Suppressor macrophage (primary cell): Measurements from ENCODE around the gene RHEX.
"Not testable (repeated sequence)": the region's sequence is repeated elsewhere in the genome, so short reads cannot be mapped to it uniquely, and the experiment has no call there.

Experiments used
- DNase-seq, 4 experiments: peaks; one replicate each; pipeline ENCODE4 v3.0.0-alpha.2; 2020 to 2022

RHEX gene

DNA sequence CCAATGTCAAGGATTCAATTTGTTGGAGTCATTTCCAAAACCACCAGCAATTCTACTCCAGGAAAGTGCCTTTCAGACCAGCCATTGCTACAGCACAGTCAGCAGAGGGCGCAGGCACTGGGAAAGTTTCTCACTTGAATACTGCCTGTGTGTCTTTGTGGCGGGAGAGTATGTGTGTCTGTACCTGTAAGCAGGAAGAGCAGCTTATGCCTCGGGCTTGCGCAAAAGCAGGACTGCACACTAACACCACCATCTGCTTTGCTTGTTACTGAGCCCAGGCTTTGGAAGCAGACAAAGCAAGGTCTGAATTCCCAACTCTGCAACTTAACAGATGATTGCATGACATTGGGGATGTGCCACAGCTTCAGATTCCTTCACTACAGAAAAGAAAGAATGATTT, 22.3 kb upstream of the RHEX start:
- DNase-seq = peak; percentile 70 to 84 (median 78)

DNA sequence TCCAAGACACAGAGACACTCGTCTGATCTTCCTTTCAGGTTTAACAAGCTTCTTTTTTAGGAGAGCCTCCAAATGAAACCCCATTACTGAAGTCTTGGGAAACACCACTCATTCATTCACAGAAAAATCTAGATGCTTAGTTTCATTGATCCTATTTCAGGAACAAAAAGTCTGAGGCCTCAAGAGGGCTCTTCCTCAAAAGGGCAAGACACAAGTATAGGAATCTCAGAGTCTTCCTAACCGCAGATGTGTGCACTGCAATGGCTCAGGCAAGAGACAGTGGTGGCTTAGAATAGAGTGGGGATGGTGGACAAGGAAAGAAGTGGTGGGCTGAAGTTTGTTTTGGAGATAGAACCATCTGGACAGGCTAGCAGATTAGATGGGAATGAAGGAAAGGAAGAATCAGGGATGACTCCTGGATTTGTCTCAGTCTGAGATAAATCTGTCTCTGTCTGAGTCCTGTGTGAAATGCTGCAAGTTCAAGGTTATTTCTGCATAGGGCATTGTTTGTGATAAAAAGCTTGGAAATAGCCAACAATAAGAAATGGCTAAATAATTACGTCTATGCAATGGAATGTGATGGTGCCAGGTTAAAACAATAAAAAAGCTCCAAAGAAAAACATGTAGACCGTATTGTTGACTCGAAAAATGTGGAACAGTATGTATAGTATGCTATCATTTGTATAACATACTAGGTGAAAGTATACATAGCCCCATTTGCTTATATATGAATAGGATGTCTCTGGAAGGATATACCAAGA, 20.4 kb upstream of the RHEX start:
- DNase-seq = peak; percentile 54 to 79 (median 69)

DNA sequence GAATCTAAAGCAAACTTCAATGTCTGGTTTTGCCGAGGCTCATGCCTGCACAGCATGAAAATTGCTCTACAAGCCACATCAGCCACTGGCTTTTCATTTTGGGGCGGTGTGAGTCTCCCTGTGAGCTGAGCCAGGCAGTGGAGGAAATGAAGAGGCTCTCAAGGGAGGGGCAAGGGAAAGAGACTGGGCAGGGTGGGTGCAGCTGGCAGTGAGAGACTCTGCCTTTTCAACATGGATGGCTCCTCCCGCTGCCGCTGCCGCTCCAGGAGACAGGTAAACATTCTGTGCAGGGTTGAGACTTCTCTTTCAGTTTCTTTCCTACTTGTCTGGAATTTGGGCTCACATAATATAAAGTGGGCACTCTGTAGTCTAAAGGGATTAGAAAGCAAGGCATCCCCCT, 17.9 kb upstream of the RHEX start:
- DNase-seq = no peak

DNA sequence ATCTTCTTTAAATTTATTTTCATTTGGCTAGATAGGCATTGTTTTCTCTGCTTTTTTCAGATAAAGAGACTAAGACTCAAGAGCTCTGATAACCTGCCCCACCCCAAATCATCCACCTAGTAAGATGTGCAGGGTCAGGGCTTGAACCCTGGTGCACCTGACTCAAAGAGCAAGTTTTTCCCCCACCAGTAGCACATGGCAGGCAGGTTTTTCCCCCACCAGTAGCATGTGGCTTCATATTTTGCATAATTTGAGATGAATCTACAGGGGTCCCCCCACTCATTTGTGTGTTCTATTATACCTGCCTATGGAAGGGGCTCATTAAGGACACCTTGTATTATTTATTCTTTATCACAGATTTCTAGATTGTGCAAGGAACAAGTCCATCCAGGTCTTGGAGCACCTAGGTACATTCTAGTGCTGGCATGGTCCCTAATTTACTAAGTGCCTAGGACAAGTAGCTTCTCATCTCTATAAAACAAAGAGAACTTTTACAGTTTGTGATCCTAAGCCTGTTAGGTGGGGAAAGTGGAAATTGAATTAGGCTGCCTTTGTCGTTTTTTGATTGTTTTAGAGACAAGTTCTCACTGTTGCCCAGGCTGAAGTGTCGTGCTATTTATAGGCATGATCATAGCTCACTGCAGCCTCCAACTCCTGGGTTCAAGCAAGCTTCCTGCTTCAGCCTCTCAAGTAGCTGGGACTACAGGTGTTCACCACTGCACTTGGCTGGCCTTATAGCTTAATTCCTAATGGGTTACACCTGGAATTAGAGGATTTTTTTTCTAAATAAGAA, 16.1 kb upstream of the RHEX start:
- peak in 3 of 4 experiments; percentile 13 to 33 (median 31) for DNase-seq

DNA sequence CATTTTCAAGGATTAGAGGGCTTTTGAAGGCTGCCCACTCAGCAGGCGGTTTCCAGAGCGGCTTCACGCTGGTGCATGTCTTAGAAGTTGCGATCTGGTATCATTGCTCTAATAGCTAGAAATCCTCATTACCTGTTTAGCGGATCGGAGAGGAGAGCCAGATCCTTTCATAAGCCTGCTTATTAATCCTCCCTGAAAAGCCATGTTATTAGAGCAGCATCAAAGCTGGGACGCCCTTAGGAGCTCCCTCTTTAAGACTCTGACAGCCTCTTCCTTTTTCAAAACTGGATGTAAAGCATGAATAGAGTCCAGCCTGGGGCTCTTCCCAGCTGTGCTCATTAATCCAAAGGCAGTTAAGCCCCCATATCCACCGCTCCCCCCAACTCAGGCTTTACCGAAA, 15.4 kb upstream of the RHEX start:
- no peak for DNase-seq

DNA sequence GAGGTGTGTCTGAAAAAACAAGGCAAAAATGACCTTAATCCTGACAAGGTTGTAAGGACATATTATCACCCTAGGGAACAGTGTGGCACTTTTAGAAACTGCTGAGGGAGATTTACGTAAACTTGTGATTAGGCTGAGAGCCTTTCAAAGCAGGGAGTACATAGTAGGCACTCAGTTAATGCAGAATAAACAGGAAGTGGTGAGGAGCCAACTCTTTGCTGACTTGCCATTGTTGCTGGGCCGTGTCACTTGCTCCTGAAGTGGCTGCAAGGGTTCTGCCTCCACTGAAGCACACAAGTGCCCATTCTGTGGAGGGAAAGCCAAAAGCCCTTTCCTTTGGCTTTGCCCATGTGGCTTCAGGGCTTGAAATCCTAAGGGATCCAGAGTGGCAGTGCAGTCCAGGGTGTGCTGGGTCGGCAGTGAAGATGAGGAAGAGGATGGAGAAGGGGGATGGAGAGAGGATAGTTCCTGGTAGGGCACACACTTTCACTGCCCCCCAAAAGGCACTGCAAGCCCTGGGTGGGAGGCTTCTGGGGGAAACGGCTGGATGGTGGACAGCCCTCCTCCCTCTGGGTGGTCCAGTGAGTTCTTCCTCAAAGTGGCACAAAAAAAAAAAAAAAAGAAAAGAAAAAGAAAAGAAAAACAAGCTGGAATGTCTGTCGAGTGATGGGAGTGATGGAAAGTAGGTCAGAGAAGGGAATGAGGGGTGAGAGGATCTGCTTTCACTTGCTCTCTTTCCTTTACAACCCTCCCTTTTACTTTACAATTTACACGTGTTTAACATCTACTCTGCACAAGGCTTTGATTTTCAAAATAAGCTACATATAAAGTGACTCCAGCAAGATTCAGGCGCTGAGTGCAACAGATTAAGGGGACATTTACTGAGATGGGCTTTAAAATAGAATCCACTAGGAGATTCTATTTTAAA, 13.7 kb upstream of the RHEX start:
- peak in 3 of 4 experiments; percentile 51 to 65 (median 59) for DNase-seq

DNA sequence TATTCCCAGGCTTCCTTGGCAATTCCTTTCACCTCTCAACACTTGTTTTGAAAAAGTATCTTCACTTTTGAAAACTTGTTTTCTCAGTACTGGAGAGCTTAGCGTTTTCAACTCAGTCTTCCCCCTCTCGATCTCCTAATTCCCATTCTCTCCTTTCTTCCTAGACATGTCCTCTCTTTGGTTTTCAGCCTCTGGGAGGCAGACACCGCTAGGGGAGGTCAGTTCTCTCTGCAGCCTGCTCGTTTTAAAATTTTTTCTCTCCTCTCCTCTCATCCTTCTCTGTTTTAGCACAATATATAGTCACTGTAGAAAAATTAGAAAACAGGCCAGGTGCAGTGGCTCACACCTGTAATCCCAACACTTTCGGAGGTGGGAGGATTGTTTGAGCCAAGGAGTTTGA, 12.6 kb upstream of the RHEX start:
- no peak for DNase-seq

DNA sequence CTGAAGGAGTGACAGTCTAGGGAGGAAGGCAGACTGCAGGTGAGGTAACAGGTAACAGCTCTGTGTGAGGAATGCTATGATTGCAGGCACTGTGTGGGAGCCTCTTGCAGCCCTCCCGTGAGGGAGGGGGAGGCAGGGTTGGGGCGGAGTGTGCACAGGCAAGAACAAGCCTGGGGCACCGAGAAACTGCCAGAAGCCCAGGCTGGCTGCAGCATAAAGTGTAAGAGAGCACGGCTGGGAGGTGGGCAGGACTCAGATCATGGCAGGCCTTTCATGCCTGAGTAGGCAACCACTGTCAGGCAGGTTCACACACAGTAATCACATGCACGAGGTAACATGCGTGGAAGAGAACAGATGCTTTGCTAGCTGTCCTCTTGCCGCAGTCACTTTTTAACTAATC, 11.3 kb upstream of the RHEX start:
- no peak for DNase-seq

DNA sequence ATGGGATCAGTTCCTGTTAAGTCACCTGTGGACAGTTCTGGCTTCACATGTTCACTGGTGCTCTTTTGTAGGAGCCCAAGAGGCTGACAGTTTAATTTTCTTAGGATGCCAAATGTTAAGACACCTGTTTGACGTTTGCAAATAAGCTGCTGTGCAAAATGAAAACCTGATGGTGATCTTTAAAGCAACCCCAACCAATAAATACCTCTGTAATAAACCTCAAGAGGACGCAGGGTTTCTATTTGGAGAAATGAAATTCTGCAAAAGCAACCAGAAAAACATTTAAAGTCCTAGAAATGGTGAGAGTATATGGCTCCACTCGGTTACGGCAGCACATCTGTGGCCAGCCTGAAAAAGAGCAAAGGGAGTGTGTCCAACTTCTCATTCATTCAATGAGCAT, 5.7 kb upstream of the RHEX start:
- DNase-seq = no peak

DNA sequence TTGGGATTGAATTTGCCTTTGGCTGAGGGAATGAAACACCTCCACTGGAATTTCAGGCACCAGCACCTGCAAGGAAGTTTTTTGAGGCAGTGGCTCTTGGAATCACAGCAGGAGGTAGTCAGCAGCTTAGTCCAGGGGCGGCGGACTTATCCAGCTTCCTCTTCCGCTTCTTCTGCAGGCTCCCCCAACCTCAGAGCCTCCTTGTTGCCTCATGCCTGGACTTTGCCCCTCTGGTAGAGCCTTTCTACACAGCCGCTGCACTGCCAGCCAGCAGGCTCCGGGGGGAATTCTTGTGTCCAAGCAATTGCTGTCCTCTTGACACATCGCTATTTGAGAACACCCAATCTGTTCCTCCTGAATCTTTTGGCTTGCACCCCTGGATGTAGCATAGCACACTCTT, 4.4 kb upstream of the RHEX start:
- DNase-seq = peak; percentile 73 to 85 (median 84)

DNA sequence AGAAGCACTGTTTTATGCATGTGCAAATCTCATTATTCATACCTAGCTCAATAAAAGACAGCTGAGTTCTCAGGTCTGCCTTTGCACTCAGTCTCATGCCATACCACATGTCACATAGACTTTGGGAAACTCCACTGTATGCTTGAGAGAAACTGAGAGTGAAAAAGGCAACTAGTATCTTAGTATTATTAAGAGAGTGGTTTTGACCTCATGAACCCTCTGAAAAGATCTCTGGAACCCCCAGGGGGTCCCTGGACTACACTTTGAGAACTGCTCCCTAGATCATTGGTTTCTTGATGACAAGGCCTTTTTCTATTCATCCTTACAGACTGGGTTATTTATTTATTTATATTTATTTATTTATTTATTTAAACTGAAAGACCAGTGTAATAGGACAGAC, 3.7 kb upstream of the RHEX start:
- DNase-seq = no peak

DNA sequence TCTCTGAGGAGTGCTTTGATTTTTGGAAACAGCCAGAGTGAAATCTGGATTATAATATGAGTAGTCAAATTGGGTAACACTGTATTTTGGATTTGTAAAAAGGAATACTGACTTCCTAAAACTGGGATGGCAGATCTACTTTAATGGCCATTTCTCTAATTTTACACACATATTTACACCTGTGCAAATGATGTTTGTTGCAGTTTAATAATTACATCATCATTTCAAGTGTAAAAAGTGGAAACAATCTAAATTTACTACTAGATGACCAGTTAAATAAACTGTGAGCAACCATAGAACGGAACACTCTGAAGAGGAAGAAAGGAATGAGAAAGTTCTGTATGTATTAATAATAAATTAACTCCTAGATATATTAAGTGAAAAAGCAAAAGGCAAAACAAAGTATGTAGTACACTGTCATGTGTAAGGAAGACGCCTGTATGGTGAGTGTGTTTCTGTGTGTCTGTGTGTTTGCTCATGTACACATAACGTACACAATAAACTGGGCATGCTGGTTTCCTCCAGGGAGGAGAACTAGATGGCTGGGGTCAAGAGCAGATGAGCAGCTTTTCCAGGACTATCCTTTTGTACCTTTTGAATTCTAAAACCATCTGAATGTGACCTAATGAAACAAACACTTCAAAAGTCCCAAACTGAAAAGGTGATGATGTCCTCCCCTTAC, 2.9 kb upstream of the RHEX start:
- no peak for DNase-seq

DNA sequence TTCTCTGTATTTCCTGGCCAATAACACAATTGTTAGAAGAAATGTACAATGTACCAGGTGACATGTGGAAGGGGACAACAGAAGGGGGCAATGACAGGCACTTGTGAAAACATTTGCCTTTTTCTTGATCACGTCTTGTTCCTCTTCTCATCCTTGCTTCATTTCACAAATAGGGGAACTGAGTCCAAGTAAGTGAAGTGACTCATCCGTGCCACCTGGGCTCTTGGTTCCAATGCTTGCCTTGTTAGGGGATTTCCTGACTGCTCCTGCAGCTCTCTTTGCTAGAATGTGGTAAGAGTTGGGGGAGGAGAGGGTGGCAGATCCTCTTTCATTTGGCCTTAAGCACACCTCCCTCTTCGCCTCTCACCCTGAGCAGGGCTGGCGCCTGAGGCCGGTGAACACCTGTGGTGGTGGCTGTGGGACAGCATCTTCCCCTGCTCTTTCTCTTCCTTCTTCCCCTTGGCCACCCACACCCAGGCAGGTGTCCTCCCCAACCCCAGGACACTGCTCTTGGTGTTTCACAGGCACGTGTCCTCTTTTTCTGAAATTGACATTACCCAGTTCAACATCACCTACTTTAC, 2.2 kb upstream of the RHEX start:
- DNase-seq = peak; percentile 79 to 91 (median 84)

DNA sequence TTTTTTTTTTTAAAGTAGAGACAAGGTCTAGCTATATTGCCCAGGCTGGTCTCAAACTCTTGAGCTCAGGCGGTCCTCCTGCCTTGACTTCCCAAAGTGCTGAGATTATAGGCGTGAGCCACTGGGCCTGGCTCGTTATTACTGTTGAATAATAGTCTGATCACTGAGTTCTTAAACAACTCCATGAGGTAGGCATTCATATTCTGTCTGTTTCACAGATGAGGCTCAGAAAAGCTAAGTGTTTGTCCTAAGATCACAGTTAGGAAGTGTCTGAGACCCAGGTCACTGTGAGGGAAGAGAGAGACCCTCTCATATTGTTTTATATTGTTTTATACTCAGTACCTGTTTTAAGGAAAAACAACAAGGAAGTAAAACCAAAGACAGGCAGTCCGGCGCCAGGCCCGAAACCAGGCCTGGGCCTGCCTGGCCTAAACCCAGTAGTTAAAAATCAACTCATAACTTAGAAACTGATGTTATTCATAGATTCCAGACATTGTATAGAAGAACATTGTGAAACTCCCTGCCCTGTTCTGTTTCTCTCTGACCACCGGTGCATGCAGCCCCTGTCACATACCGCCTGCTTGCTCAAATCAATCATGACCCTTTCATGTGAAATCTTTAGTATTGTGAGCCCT, 625 bp upstream of the RHEX start:
- not testable (repeated sequence) for DNase-seq

DNA sequence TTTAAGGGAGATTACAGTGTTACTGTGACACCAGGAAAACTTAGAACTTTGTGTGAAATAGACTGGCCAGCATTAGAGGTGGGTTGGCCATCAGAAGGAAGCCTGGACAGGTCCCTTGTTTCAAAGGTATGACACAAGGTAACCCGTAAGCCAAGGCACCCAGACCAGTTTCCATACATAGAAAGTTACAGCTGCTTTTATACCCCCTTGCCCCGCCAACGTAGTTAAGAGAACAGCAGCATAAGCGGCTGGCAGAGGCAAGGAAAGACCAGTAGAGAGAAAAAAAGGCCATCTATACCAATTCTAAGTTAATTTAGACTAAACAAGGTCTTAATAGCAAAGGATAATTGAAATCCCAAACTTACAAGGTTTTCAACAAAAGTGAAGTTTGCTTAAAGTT, 643 bp downstream of the RHEX start:
- not testable (repeated sequence) for DNase-seq

DNA sequence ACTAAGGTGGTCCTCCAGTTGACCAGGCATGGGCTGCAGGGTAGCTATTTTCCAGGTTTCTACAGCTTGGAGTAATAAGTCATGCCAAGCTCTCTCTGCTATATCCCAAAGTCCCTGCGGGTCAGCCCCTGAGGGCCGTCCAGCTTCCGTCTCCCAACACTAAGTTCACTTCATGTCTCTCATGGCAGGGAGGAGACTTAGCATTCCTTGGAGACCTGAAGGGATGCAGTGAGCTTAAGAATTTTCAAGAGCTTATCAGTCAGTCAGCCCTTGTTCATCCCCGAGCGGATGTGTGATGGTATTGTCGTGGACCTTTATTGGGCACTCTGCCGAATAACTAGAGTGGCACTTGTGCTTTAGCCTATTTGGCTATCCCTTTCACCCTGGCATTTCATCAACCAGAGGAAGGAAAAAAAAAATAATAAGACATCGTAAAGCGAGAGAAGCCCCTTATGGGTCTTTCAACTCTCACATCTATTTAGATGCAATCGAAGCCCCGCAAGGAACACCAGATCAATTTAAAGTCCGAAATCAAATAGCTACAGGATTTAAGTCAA, 2.2 kb downstream of the RHEX start:
- not testable (repeated sequence) for DNase-seq

DNA sequence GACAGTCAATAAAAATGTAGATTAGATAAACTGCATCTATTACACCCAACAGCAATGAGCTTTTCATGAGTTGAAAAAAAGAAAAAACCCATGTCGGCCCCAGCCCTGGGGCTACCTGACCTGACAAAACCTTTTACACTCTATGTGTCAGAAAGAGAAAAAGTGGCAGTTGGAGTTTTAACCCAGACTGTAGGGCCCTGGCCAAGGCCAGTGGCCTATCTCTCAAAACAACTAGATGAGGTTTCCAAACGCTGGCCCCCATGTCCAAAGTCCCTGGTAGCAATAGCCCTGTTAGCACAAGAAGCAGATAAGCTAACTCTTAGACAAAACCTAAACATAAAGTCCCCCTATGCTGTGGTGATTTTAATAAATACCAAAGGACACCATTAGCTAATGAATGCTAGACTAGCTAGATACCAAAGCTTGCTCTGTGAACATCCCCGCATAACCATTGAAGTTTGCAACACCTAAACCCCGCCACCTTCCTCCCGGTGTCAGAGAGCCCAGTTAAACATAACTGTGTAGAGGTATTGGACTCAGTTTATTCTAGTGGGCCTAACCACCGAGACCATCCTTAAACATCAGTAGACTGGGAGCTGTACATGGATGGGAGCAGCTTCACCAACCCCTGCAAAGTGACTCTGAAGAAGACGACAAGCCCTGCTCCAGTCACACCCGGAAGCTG, 2.8 kb downstream of the RHEX start:
- not testable (repeated sequence) for DNase-seq

DNA sequence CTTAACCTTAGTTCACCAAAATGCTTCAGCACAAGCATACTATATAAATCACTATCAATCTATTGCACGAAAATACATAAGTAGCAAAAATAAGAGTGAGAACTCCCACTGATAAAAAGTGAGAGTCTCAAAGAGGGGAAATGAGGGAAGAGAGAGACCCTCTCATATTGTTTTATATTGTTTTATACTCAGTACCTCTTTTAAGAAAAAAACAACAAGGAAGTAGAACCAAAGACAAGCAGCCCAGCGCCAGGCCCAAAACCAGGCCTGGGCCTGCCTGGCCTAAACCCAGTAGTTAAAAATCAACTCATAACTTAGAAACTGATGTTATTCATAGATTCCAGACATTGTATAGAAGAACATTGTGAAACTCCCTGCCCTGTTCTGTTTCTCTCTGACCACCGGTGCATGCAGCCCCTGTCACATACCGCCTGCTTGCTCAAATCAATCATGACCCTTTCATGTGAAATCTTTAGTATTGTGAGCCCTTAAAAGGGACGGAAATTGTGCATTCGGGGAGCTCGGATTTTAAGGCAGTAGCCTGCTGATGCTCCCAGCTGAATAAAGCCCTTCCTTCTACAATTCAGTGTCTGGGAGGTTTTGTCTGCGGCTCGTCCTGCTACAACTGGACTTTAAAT, 5.4 kb downstream of the RHEX start:
- not testable (repeated sequence) for DNase-seq

DNA sequence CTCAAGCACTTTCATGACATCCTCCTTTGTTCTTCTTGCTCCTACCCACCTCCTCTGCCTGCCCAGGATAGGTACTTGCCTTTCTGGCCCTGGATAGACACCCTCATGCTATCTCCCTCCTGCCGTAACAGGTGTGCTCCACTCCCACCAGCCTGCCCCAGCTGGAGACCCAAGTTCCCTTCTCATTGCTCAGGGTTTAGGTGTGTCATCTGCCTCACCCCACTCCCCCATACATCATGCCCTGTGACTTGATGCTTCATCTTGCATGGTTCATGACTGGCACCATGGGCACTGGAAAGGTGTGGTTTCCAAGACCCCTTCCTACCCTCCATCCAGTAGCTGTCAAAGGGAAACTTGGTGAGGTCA, 5.9 kb downstream of the RHEX start:
- no peak for DNase-seq

DNA sequence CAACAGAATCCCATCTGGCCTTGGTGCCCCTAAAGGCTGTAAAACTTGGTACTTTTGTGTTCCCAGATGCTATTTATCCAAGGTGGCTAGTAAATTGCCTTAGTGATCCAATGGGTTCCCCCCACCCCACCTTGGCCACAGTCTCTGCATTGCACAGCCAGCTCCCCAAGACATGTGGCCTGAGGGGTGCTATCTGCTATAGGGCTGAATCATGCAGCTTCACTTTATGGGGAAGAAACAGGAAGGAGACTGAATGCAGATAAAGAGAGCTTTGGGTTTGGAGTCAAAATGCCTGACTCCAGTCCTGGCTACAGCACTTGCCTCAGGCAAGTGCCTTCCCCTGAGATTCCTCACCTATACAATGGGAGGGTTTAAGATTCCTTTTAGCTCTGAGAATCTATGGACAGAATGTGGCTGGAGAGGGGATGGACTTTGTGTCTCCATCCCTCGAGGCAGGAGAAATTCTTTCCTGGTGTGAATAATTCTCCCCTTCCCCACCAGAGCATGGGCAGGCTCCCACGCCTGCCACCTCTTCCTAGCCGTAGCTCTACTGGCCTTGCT, 6.5 kb downstream of the RHEX start:
- peak in 1 of 4 experiments; percentile 36 for DNase-seq
